ENCODE measurements around the gene TPST2. TPM values are rescaled to one million over a fixed set of nuclear protein-coding genes. Genes with fewer than 3 reads are reported as not detected.
"Not testable (repeated sequence)": the region's sequence is repeated elsewhere in the genome, so short reads cannot be mapped to it uniquely, and the experiment has no call there.

Gene TPST2
- total RNA-seq, 1 experiment from 2014 or later = 7.0 TPM

GRCh38 chr22:26615830-26616435 is 26.0 kb upstream of the TPST2 start:
- intact Hi-C loops (cut with micrococcal nuclease) = no loop called here
- ChIA-PET POLR2A (no interaction called here), CTCF (no interaction called here)
- H3K36me3 Mint-ChIP-seq (ENCODE audit: insufficient read depth, unreplicated experiment) = no peaks in the 10 kb centered on the region
- no TSS peak for BruUV-seq (replicated peaks)
- H3K9me3 Mint-ChIP-seq (ENCODE audit: unreplicated experiment) = no peaks in the 10 kb centered on the region
- no peak overlapping the region for H3K27ac Mint-ChIP-seq (ENCODE audit: low read depth, unreplicated experiment)
- no peak for DNase-seq (ENCODE audit: unreplicated experiment)
- TF ChIP-seq CTCF (IDR thresholded peaks at IDR 0.05; ENCODE audit: unreplicated experiment) = no peak
- peaks cover 32% of the 10 kb centered on the region for H3K27me3 Mint-ChIP-seq (ENCODE audit: insufficient read depth, unreplicated experiment)
- no peaks in the 10 kb centered on the region for H3K4me1 Mint-ChIP-seq (ENCODE audit: insufficient read depth, unreplicated experiment)
- no peak overlapping the region for H3K4me3 Mint-ChIP-seq (ENCODE audit: unreplicated experiment)

- Mint-ChIP-seq H3K27ac (ENCODE audit: low read depth, unreplicated experiment) (no peak overlapping the region), H3K36me3 (ENCODE audit: insufficient read depth, unreplicated experiment) (no peaks in the 10 kb centered on the region), H3K4me1 (ENCODE audit: insufficient read depth, unreplicated experiment) (no peaks in the 10 kb centered on the region), H3K9me3 (ENCODE audit: unreplicated experiment) (no peaks in the 10 kb centered on the region), H3K4me3 (ENCODE audit: unreplicated experiment) (no peak overlapping the region), H3K27me3 (ENCODE audit: insufficient read depth, unreplicated experiment) (peaks cover 32% of the 10 kb centered on the region)
- no peak for DNase-seq (ENCODE audit: unreplicated experiment)
- no TSS peak for BruUV-seq (replicated peaks)
- intact Hi-C loops (cut with micrococcal nuclease) = no loop called here
- TF ChIP-seq CTCF (IDR thresholded peaks at IDR 0.05; ENCODE audit: unreplicated experiment) = no peak
- ChIA-PET CTCF (no interaction called here), POLR2A (no interaction called here)
These were observed 25.2 kb upstream of the TPST2 start for GRCh38 chr22:26615149-26615548.

GRCh38 chr22:26614322-26614721 is 24.4 kb upstream of the TPST2 start:
- H3K27ac Mint-ChIP-seq (ENCODE audit: low read depth, unreplicated experiment) = no peak overlapping the region
- no peak for TF ChIP-seq CTCF (IDR thresholded peaks at IDR 0.05; ENCODE audit: unreplicated experiment)
- intact Hi-C loops (cut with micrococcal nuclease) = no loop called here
- no peak for DNase-seq (ENCODE audit: unreplicated experiment)
- H3K4me1 Mint-ChIP-seq (ENCODE audit: insufficient read depth, unreplicated experiment) = no peaks in the 10 kb centered on the region
- H3K9me3 Mint-ChIP-seq (ENCODE audit: unreplicated experiment) = no peaks in the 10 kb centered on the region
- H3K4me3 Mint-ChIP-seq (ENCODE audit: unreplicated experiment) = no peak overlapping the region
- ChIA-PET CTCF (no interaction called here), POLR2A (no interaction called here)
- peaks cover 32% of the 10 kb centered on the region for H3K27me3 Mint-ChIP-seq (ENCODE audit: insufficient read depth, unreplicated experiment)
- H3K36me3 Mint-ChIP-seq (ENCODE audit: insufficient read depth, unreplicated experiment) = no peaks in the 10 kb centered on the region
- no TSS peak for BruUV-seq (replicated peaks)

- peaks cover 37% of the 10 kb centered on the region for H3K27me3 Mint-ChIP-seq (ENCODE audit: insufficient read depth, unreplicated experiment)
- DNase-seq (ENCODE audit: unreplicated experiment); BruUV-seq (replicated peaks); H3K4me1 Mint-ChIP-seq (ENCODE audit: insufficient read depth, unreplicated experiment); intact Hi-C loops (cut with micrococcal nuclease); CTCF ChIA-PET; POLR2A ChIA-PET; H3K4me3 Mint-ChIP-seq (ENCODE audit: unreplicated experiment); H3K27ac Mint-ChIP-seq (ENCODE audit: low read depth, unreplicated experiment); H3K36me3 Mint-ChIP-seq (ENCODE audit: insufficient read depth, unreplicated experiment); H3K9me3 Mint-ChIP-seq (ENCODE audit: unreplicated experiment): not testable (repeated sequence)
These were observed 23.8 kb upstream of the TPST2 start for GRCh38 chr22:26613753-26614152.

- Mint-ChIP-seq H3K36me3 (ENCODE audit: insufficient read depth, unreplicated experiment) (no peaks in the 10 kb centered on the region), H3K27me3 (ENCODE audit: insufficient read depth, unreplicated experiment) (peaks cover 39% of the 10 kb centered on the region), H3K4me1 (ENCODE audit: insufficient read depth, unreplicated experiment) (no peaks in the 10 kb centered on the region), H3K4me3 (ENCODE audit: unreplicated experiment) (no peak overlapping the region), H3K9me3 (ENCODE audit: unreplicated experiment) (no peaks in the 10 kb centered on the region), H3K27ac (ENCODE audit: low read depth, unreplicated experiment) (no peak overlapping the region)
- no peak for TF ChIP-seq CTCF (IDR thresholded peaks at IDR 0.05; ENCODE audit: unreplicated experiment)
- BruUV-seq (replicated peaks) = no TSS peak
- DNase-seq (ENCODE audit: unreplicated experiment) = no peak
- ChIA-PET POLR2A (interaction anchor here (0.7 kb wide), 1 partner anchor 17 kb away, joined by 3 read pairs; no protein-coding TSS in a partner anchor), CTCF (interaction anchor here (0.7 to 0.9 kb wide), 2 partner anchors 229 to 1152 kb away, joined by 3 to 5 read pairs; no protein-coding TSS in a partner anchor)
- intact Hi-C loops (cut with micrococcal nuclease) = no loop called here
These were observed 22.7 kb upstream of the TPST2 start for GRCh38 chr22:26612652-26613051.
